ENCODE measurements around the gene ODF2. TPM values are rescaled to one million over a fixed set of nuclear protein-coding genes. Genes with fewer than 3 reads are reported as not detected.
"Not testable (repeated sequence)": the region's sequence is repeated elsewhere in the genome, so short reads cannot be mapped to it uniquely, and the experiment has no call there.

ODF2 gene
- polyA plus RNA-seq, 2 of the 4 experiments (the other 2 are of a cell fraction), result 24.7 to 29.6 TPM

DNA sequence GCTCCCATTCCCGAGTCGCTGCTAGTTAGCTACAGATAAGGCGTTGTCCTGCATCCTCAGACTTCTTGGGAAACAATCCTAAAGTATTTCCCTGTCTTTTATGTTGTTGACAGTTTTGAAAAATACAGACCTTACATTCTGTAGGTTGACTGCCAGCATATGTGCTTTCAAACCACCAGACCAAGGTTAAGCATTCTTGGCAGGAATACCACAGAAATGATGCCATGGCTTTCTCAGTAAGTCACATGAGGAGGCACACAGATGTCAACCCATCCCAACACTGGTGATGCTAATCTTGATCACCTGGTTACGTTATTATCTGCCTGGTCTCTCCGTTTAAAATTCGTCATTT, 49.6 kb downstream of the ODF2 start:
- H3K4me1 ChIP-seq, result peaks cover 17% of the 10 kb centered on the region; the same call in 2 of the 3 replicates
- POLR2A ChIA-PET, result interaction anchor here (1.0 to 1.6 kb wide), 3 partner anchors 45 to 50 kb away, joined by 3 to 8 read pairs (median 4); partner anchors contain the start of gene SPTAN1
- FAIRE-seq (no peak), ATAC-seq (no peak), DNase-seq (ENCODE audit: low read depth in 1 of 2, low spot score in 1 of 2) (peak in 1 of 2 experiments; percentile 19)
- H3K4me3 ChIP-seq, result peak overlapping the region; percentile 74
- TF ChIP-seq ZFP36 (IDR thresholded peaks at IDR 0.05; ENCODE audit: borderline replicate concordance, partially characterized antibody) (no peak), ZNF302 (CRISPR knock-in tag; IDR thresholded peaks at IDR 0.05) (no peak)
- TF ChIP-seq, protein P1, sequence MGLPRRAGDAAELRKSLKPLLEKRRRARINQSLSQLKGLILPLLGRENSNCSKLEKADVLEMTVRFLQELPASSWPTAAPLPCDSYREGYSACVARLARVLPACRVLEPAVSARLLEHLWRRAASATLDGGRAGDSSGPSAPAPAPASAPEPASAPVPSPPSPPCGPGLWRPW (IDR thresholded peaks at IDR 0.05), result no peak
- peak overlapping the region; percentile 89 for H3K4me2 ChIP-seq
- H3K27ac ChIP-seq, result peak overlapping the region; percentile 76 to 84; a peak in 5 of 6 replicates
- H3K9me3 ChIP-seq, result no peaks in the 10 kb centered on the region
- 48% methylated on average over 6 of the region's 6 CpGs for WGBS (ENCODE audit: missing lambda C conversion rate)
- CTCF ChIA-PET, result interaction anchor here (0.5 to 1.6 kb wide), 6 partner anchors 8 to 67 kb away, joined by 3 to 7 read pairs (median 4); no protein-coding TSS in a partner anchor

DNA sequence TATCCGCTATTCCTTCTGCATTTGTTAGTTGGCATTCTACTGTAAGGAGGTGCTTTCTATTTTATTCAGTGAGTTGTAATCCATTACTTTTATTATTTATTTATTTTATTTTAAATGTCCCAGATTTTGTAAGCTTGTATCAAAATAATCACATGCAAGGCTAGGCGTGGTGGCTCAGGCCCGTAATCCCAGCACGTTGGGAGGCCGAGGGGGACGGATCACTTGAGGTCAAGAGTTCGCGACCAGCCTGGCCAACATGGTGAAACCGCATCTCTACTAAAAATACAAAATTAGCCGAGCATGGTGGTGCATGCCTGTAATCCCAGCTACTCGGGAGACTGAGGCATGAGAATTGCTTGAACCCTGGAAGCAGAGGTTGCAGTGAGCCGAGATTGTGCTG, 50.1 kb downstream of the ODF2 start:
- FAIRE-seq, result not testable (repeated sequence)
- CTCF ChIA-PET, result interaction anchor here (1.5 to 1.6 kb wide), 2 partner anchors 33 to 36 kb away, joined by 3 to 4 read pairs; no protein-coding TSS in a partner anchor
- 93% methylated on average over 12 of the region's 12 CpGs for WGBS (ENCODE audit: missing lambda C conversion rate)

DNA sequence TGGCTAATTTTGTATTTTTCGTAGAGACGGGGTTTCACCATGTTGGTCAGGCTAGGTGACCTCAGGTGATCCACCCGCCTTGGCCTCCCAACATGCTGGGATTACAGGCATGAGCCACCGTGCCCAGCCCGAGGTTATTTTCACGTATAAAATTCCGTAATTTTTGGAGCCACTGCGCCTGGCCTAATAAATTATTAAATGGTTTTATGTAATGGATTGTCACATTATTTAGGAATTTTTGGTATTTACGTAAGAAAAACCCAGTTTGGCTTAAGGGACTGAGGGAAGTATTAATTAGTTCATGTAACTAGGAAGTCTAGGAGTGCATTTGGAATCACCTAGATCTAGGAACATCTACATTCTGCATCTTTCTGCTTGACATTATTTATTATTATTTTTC, 57.0 kb downstream of the ODF2 start:
- ChIA-PET CTCF (interaction anchor here (1.0 kb wide), 1 partner anchor 8 kb away, joined by 3 read pairs; the partner anchor contains the start of gene GLE1), POLR2A (no interaction called here)
- Histone ChIP-seq H3K4me2 (no peak overlapping the region), H3K4me1 (no peaks in the 10 kb centered on the region), H3K4me3 (no peak overlapping the region), H3K27ac (no peak overlapping the region), H3K9me3 (no peaks in the 10 kb centered on the region)
- DNase-seq (ENCODE audit: low read depth in 1 of 2, low spot score in 1 of 2) (no peak), FAIRE-seq (no peak), ATAC-seq (no peak)
- TF ChIP-seq RAD21 (conservative IDR thresholded peaks at IDR 0.05 in 1 of 2, IDR thresholded peaks at IDR 0.05 in 1 of 2) (no peak), SMC3 (IDR thresholded peaks at IDR 0.05) (no peak)
- WGBS (ENCODE audit: missing lambda C conversion rate), result 95% methylated on average over 9 of the region's 9 CpGs

More for the DNA sequence above, 50.1 kb downstream of the ODF2 start:
- not testable (repeated sequence) for ATAC-seq; H3K9me3 ChIP-seq; H3K27ac ChIP-seq; DNase-seq (ENCODE audit: low read depth in 1 of 2, low spot score in 1 of 2)
- Histone ChIP-seq H3K4me2 (peak overlapping the region; percentile 89), H3K4me1 (peaks cover 17% of the 10 kb centered on the region; the same call in 2 of the 3 replicates), H3K4me3 (peak overlapping the region; percentile 74; the same call in 1 of the 3 replicates)
- POLR2A ChIA-PET, result interaction anchor here (1.0 to 1.6 kb wide), 2 partner anchors 45 to 46 kb away, joined by 4 to 8 read pairs; partner anchors contain the start of gene SPTAN1

DNA sequence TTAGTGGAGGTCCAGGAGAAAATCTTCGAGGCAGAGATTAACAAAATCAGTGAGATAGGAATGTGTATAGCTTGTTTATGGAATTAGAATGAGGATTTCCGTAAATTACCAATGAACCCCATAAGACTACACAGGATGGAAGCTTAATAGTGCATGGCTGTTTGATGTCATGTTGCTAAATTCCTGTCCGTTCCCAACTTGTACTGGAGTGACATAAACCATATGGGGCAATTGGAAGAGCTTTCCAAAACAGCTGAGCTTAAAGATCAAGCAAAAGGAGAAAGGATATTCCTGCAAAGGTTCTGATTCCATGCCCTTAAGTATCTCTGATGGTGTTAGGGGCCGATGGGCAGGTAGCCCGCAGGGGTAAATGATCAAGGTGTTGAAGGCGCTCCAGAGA, 66.2 kb downstream of the ODF2 start:
- TF ChIP-seq RAD21 (conservative IDR thresholded peaks at IDR 0.05 in 1 of 2, IDR thresholded peaks at IDR 0.05 in 1 of 2) (no peak), CBX8 (IDR thresholded peaks at IDR 0.05) (no peak), HOXA7 (CRISPR knock-in tag; IDR thresholded peaks at IDR 0.05) (no peak), ESRRA (IDR thresholded peaks at IDR 0.05; ENCODE audit: borderline replicate concordance, low read length) (no peak), HDAC2 (IDR thresholded peaks at IDR 0.05) (no peak), ZFP36 (IDR thresholded peaks at IDR 0.05; ENCODE audit: borderline replicate concordance, partially characterized antibody) (no peak), CBX2 (IDR thresholded peaks at IDR 0.05; ENCODE audit: borderline replicate concordance, low read depth) (no peak), ZSCAN20 (CRISPR knock-in tag; IDR thresholded peaks at IDR 0.05) (no peak), HOXB13 (CRISPR knock-in tag; IDR thresholded peaks at IDR 0.05; ENCODE audit: low read depth) (no peak), EP300 (IDR thresholded peaks at IDR 0.05) (no peak), NFE2L2 (conservative IDR thresholded peaks at IDR 0.05; ENCODE audit: low read length) (no peak), HOXB5 (CRISPR knock-in tag; IDR thresholded peaks at IDR 0.05) (no peak), CEBPB (IDR thresholded peaks at IDR 0.05) (no peak), POLR2AphosphoS2 (conservative IDR thresholded peaks at IDR 0.05; ENCODE audit: low read length) (no peak), KDM5A (IDR thresholded peaks at IDR 0.05) (no peak), ZC3H11A (IDR thresholded peaks at IDR 0.05) (no peak), POLR2A (IDR thresholded peaks at IDR 0.05; ENCODE audit: low read length) (no peak)
- TF ChIP-seq, protein P1 (IDR thresholded peaks at IDR 0.05), result no peak
- TF ChIP-seq, protein P2, sequence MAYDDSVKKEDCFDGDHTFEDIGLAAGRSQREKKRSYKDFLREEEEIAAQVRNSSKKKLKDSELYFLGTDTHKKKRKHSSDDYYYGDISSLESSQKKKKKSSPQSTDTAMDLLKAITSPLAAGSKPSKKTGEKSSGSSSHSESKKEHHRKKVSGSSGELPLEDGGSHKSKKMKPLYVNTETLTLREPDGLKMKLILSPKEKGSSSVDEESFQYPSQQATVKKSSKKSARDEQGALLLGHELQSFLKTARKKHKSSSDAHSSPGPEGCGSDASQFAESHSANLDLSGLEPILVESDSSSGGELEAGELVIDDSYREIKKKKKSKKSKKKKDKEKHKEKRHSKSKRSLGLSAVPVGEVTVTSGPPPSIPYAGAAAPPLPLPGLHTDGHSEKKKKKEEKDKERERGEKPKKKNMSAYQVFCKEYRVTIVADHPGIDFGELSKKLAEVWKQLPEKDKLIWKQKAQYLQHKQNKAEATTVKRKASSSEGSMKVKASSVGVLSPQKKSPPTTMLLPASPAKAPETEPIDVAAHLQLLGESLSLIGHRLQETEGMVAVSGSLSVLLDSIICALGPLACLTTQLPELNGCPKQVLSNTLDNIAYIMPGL (CRISPR knock-in tag; IDR thresholded peaks at IDR 0.05; ENCODE audit: borderline replicate concordance), result no peak
- POLR2A ChIA-PET, result interaction anchor here (1.2 kb wide), 1 partner anchor 30 kb away, joined by 3 read pairs; the partner anchor contains the start of gene SPTAN1
- ATAC-seq (no peak), DNase-seq (ENCODE audit: low read depth in 1 of 2, low spot score in 1 of 2) (no peak), FAIRE-seq (no peak)
- CTCF ChIA-PET, result interaction anchor here (0.9 kb wide), 1 partner anchor 12 kb away, joined by 3 read pairs; no protein-coding TSS in a partner anchor
- H3K9me3 ChIP-seq, result no peaks in the 10 kb centered on the region
- H3K4me2 ChIP-seq, result no peak overlapping the region
- no peak overlapping the region for H3K27ac ChIP-seq
- H3K4me1 ChIP-seq, result no peaks in the 10 kb centered on the region
- WGBS (ENCODE audit: missing lambda C conversion rate), result 94% methylated on average over 6 of the region's 6 CpGs
- no peak overlapping the region for H3K4me3 ChIP-seq
